ENCODE data around the gene SCN2B. TPM values are rescaled to one million over a fixed set of nuclear protein-coding genes. Genes with fewer than 3 reads are reported as not detected.

SCN2B gene
- total and polyA plus RNA-seq, 2 of the 13 experiments (the other 11 are each of a cell fraction or from before 2014, with no cell fraction given): 0.01 to 0.02 TPM

GRCh38 chr11:118145285-118146227 lies 30.9 kb downstream of the SCN2B start:
- WGBS (ENCODE audit: low lambda C conversion rate): 0% methylated on average over 5 of the region's 78 CpGs
- peak; percentile 68 for DNase-seq (ENCODE audit: low spot score)
- Histone ChIP-seq H3K9me3 (ENCODE audit: low read length) (no peaks in the 10 kb centered on the region), H4K20me1 (ENCODE audit: insufficient read depth, low read length) (no peaks in the 10 kb centered on the region), H3K4me1 (ENCODE audit: insufficient read depth, low read length) (peaks cover 18% of the 10 kb centered on the region; the same call in 1 of the 2 replicates), H3K27me3 (ENCODE audit: control insufficient read depth in 1 of 2, insufficient read depth in 2 of 2, low read length in 2 of 2) (peaks cover 2 to 52% of the 10 kb centered on the region in 2 experiments; a peak in 3 of 5 replicates), H3K27ac (ENCODE audit: extremely low read length, insufficient read depth, low read length) (no peak overlapping the region), H3K9ac (ENCODE audit: insufficient read depth, low read depth, low read length) (0 out of 2 replicates have a peak overlapping the region, but pooled peaks have one; percentile 0), H3K36me3 (replicated peaks in 1 of 2; ENCODE audit: control insufficient read depth in 1 of 2, insufficient read depth in 2 of 2, low read length in 2 of 2) (no peaks in the 10 kb centered on the region), H2AFZ (ENCODE audit: low read length) (no peak overlapping the region), H3K79me2 (ENCODE audit: insufficient read depth, low read length) (no peaks in the 10 kb centered on the region), H3K4me2 (ENCODE audit: low read depth, low read length) (peak overlapping the region; percentile 75), H3K4me3 (replicated peaks in 1 of 3; ENCODE audit: insufficient read depth in 1 of 3, low read depth in 2 of 3, low read length in 3 of 3) (peak overlapping the region; percentile 60 to 80 (median 61); a peak in 5 of 6 replicates)
- FAIRE-seq: peak; percentile 74
- ATAC-seq: peak; percentile 93
- ChIA-PET CTCF (ENCODE audit: low intra/inter-chr PET ratio, low total read pairs) (interaction anchor here (0.7 to 2.2 kb wide), 6 partner anchors 25 to 514 kb away, joined by 3 to 21 read pairs (median 11); no protein-coding TSS in a partner anchor), POLR2A (no interaction called here)
- no TSS peak for BruUV-seq (replicated peaks)
- in situ Hi-C loops (cut with HindIII; ENCODE audit: extremely low pct_ligation_motif_present, low pct_unique_long_range_greater_than_20kb): loop anchor here (5.0 to 25.0 kb wide), 3 partner anchors 147 to 342 kb away; no protein-coding TSS in a partner anchor
- intact Hi-C loops (cut with micrococcal nuclease; ENCODE audit: unreplicated experiment): loop anchor here (1.0 to 5.0 kb wide), 4 partner anchors 26 to 343 kb away; no protein-coding TSS in a partner anchor
- TF ChIP-seq MTF2 (CRISPR knock-in tag; IDR thresholded peaks at IDR 0.05; ENCODE audit: borderline replicate concordance): peak; percentile 95; the same call in 1 of the 2 replicates
- TF ChIP-seq, protein P1, sequence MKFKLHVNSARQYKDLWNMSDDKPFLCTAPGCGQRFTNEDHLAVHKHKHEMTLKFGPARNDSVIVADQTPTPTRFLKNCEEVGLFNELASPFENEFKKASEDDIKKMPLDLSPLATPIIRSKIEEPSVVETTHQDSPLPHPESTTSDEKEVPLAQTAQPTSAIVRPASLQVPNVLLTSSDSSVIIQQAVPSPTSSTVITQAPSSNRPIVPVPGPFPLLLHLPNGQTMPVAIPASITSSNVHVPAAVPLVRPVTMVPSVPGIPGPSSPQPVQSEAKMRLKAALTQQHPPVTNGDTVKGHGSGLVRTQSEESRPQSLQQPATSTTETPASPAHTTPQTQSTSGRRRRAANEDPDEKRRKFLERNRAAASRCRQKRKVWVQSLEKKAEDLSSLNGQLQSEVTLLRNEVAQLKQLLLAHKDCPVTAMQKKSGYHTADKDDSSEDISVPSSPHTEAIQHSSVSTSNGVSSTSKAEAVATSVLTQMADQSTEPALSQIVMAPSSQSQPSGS (CRISPR knock-in tag; IDR thresholded peaks at IDR 0.05): no peak
- TF ChIP-seq ZNF766 (CRISPR knock-in tag; IDR thresholded peaks at IDR 0.05; ENCODE audit: borderline replicate concordance): no peak
- peak; percentile 91 for TF ChIP-seq ZNF501 (CRISPR knock-in tag; IDR thresholded peaks at IDR 0.05)
- 0 out of 2 replicates have a peak, but pooled peaks have one; percentile 26 for TF ChIP-seq RXRA (CRISPR knock-in tag; IDR thresholded peaks at IDR 0.05)
- TF ChIP-seq ATF5 (CRISPR knock-in tag; IDR thresholded peaks at IDR 0.05; ENCODE audit: low read depth): no peak
- TF ChIP-seq, protein P2, sequence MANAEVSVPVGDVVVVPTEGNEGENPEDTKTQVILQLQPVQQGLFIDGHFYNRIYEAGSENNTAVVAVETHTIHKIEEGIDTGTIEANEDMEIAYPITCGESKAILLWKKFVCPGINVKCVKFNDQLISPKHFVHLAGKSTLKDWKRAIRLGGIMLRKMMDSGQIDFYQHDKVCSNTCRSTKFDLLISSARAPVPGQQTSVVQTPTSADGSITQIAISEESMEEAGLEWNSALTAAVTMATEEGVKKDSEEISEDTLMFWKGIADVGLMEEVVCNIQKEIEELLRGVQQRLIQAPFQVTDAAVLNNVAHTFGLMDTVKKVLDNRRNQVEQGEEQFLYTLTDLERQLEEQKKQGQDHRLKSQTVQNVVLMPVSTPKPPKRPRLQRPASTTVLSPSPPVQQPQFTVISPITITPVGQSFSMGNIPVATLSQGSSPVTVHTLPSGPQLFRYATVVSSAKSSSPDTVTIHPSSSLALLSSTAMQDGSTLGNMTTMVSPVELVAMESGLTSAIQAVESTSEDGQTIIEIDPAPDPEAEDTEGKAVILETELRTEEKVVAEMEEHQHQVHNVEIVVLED (CRISPR knock-in tag; IDR thresholded peaks at IDR 0.05; ENCODE audit: borderline replicate concordance): peak; percentile 66
- no peak for TF ChIP-seq KMT2B (CRISPR knock-in tag; IDR thresholded peaks at IDR 0.05)
- TF ChIP-seq ZNF670 (CRISPR knock-in tag; IDR thresholded peaks at IDR 0.05; ENCODE audit: borderline replicate concordance): peak; percentile 48; the same call in 1 of the 2 replicates
- no peak for TF ChIP-seq ZNF432 (CRISPR knock-in tag; IDR thresholded peaks at IDR 0.05; ENCODE audit: borderline replicate concordance)
- TF ChIP-seq TAF1 (CRISPR knock-in tag; IDR thresholded peaks at IDR 0.05): peak; percentile 25; the same call in 1 of the 2 replicates
- no peak for TF ChIP-seq U2AF2 (IDR thresholded peaks at IDR 0.05; ENCODE audit: low read depth, low read length)
- no peak for TF ChIP-seq ZNF260 (CRISPR knock-in tag; IDR thresholded peaks at IDR 0.05; ENCODE audit: borderline replicate concordance, low read depth)
- TF ChIP-seq TCF12 (IDR thresholded peaks at IDR 0.05): no peak
- 0 out of 2 replicates have a peak, but pooled peaks have one; percentile 43 for TF ChIP-seq TCF12 (CRISPR knock-in tag; IDR thresholded peaks at IDR 0.05)
- TF ChIP-seq, protein P3, sequence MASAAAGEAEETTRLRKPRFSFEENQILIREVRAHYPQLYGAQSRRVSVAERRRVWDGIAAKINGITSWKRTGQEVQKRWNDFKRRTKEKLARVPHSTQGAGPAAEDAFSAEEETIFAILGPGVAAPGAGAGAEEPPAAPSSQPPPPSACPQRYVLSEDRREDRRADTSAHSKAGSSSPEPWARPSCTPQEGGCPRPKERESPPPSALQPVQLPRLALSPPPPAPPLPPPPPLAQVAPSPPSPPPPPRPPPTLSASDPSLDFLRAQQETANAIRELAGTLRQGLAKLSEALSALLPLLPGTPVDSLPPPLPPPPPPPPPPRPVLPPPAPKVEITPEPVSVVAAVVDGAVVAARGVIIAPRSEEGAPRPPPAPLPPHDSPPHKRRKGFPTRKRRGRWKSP (CRISPR knock-in tag; IDR thresholded peaks at IDR 0.05): peak; percentile 69; the same call in 1 of the 2 replicates
